CD14-positive monocyte (primary cell): ENCODE measurements around the gene SUSD2. TPM values are rescaled to one million over a fixed set of nuclear protein-coding genes. Genes with fewer than 3 reads are reported as not detected.
A peak's percentile ranks its signal among the peaks of the same experiment; 100 is the strongest.

Experiments used
- DNase-seq, 3 donors: peaks; one replicate each; pipeline ENCODE4 v3.0.0-alpha.2; 2011 to 2022
- H2AFZ ChIP-seq: 2 replicates; pipeline ENCODE4 v1.6.0; 2012; ENCODE audit warnings: mild to moderate bottlenecking, low read depth, low read length, inconsistent platforms; ENCODE audit not compliant: insufficient read depth, poor library complexity, severe bottlenecking
- H3K27ac ChIP-seq, 2 donors: 1 replicate in 1 of 2; 2 replicates in 1 of 2; pipeline ENCODE4 v1.5.1; 2012 to 2013; ENCODE audit warnings: low read length in 2 of 2, control low read depth in 1 of 2, inconsistent platforms in 1 of 2, low read depth in 1 of 2, mild to moderate bottlenecking in 1 of 2
- H3K27me3 ChIP-seq, 2 donors: one replicate each; pipeline versions ENCODE4 v1.6.0 to v1.6.1; 2011 to 2013; ENCODE audit warnings: low read length in 2 of 2; ENCODE audit not compliant: control insufficient read depth in 2 of 2, insufficient read depth in 2 of 2
- H3K36me3 ChIP-seq, 2 donors: replicated peaks in 1 of 2; 1 replicate in 1 of 2; 2 replicates in 1 of 2; pipeline versions ENCODE4 v1.5.1 to v1.6.1; 2012 to 2013; ENCODE audit warnings: low read length in 2 of 2, control low read depth in 1 of 2, inconsistent platforms in 1 of 2, mild to moderate bottlenecking in 1 of 2; ENCODE audit not compliant: insufficient read depth in 2 of 2, control insufficient read depth in 1 of 2
- H3K4me1 ChIP-seq, 2 donors: 1 replicate in 1 of 2; 2 replicates in 1 of 2; pipeline versions ENCODE4 v1.5.1 to v1.6.1; 2012 to 2013; ENCODE audit warnings: low read length in 2 of 2, control low read depth in 1 of 2, inconsistent platforms in 1 of 2, mild to moderate bottlenecking in 1 of 2, moderate library complexity in 1 of 2; ENCODE audit not compliant: insufficient read depth in 2 of 2, control insufficient read depth in 1 of 2
- H3K4me2 ChIP-seq: replicated peaks from 2 replicates; pipeline ENCODE3; 2012; ENCODE audit warnings: low read length, moderate library complexity, mild to moderate bottlenecking; ENCODE audit not compliant: poor library complexity, severe bottlenecking; ENCODE audit errors: extremely low read depth
- H3K4me3 ChIP-seq, 3 experiments: fragments of 200-600 bp in 1 of 3; sonication (generic) in 1 of 3; replicated peaks in 1 of 3; 1 replicate in 2 of 3; 2 replicates in 1 of 3; pipeline ENCODE4 v1.5.1; 2011 to 2013; ENCODE audit warnings: low read length in 3 of 3, mild to moderate bottlenecking in 3 of 3, control low read depth in 2 of 3, low read depth in 2 of 3, inconsistent platforms in 1 of 3, moderate library complexity in 1 of 3
- H3K79me2 ChIP-seq: 2 replicates; pipeline ENCODE4 v1.6.0; 2012; ENCODE audit warnings: mild to moderate bottlenecking, control low read depth, inconsistent platforms, low read length, moderate library complexity; ENCODE audit not compliant: insufficient read depth
- H3K9ac ChIP-seq: 2 replicates; pipeline ENCODE4 v1.6.0; 2017; ENCODE audit warnings: low read length, mild to moderate bottlenecking; ENCODE audit not compliant: insufficient read depth, poor library complexity, severe bottlenecking
- H3K9me3 ChIP-seq, 2 donors: replicated peaks in 1 of 2; 1 replicate in 1 of 2; 2 replicates in 1 of 2; pipeline versions ENCODE4 v1.5.1 to v1.6.1; 2012 to 2013; ENCODE audit warnings: low read length in 2 of 2, control low read depth in 1 of 2; ENCODE audit not compliant: control insufficient read depth in 1 of 2, insufficient read depth in 1 of 2
- H4K20me1 ChIP-seq: 2 replicates; pipeline ENCODE4 v1.6.0; 2012; ENCODE audit warnings: mild to moderate bottlenecking, low read length, control low read depth, moderate library complexity; ENCODE audit not compliant: insufficient read depth
- H3K27ac Mint-ChIP-seq, 7 donors: one replicate each; pipeline ENCODE4 v1.8.0; 2020; ENCODE audit warnings: mild to moderate bottlenecking in 7 of 7, mixed read lengths in 7 of 7, moderate library complexity in 6 of 7, inconsistent platforms in 2 of 7
- H3K27me3 Mint-ChIP-seq, 3 donors: one replicate each; pipeline ENCODE4 v1.8.0; 2021 to 2022; ENCODE audit warnings: low read depth in 3 of 3, mild to moderate bottlenecking in 3 of 3, mixed read lengths in 3 of 3, moderate library complexity in 3 of 3, inconsistent platforms in 1 of 3
- H3K36me3 Mint-ChIP-seq, 2 donors: one replicate each; pipeline ENCODE4 v1.8.0; 2020; ENCODE audit warnings: mixed read lengths in 2 of 2, inconsistent platforms in 1 of 2, mild to moderate bottlenecking in 1 of 2
- H3K4me1 Mint-ChIP-seq: one replicate; pipeline ENCODE4 v1.8.0; 2020; ENCODE audit warnings: mild to moderate bottlenecking, mixed read lengths
- H3K4me3 Mint-ChIP-seq, 2 donors: one replicate each; pipeline ENCODE4 v1.8.0; 2020; ENCODE audit warnings: mild to moderate bottlenecking in 2 of 2, mixed read lengths in 2 of 2, moderate library complexity in 1 of 2
- H3K9me3 Mint-ChIP-seq, 7 donors: one replicate each; pipeline ENCODE4 v1.8.0; 2020 to 2022; ENCODE audit warnings: mixed read lengths in 7 of 7, mild to moderate bottlenecking in 6 of 7, moderate library complexity in 6 of 7, inconsistent platforms in 2 of 7
- CTCF ChIP-seq: fragments of 200-600 bp; IDR thresholded peaks from one replicate; pipeline ENCODE4 v1.8.0; 2022; ENCODE audit warnings: antibody characterized with exemption, mild to moderate bottlenecking
- WGBS: methylation state at CpG from one replicate; pipeline ENCODE4 v1.1.5; 2013; ENCODE audit warnings: missing lambda C conversion rate; ENCODE audit not compliant: insufficient coverage; 5-methylcytosine and 5-hydroxymethylcytosine counted together
- intact Hi-C, 2 donors: fragments of 100-400 bp; cut with micrococcal nuclease; formaldehyde crosslinking; loops; one replicate each; pipeline versions ENCODE4 v1.15.0 to v1.15.1; 2023
- polyA plus RNA-seq, 3 donors: library from polyadenylated mRNA; depleted of rRNA in 1 of 3; unstranded in 2 of 3; stranded (reverse) in 1 of 3; fragments of 300-500 nt in 2 of 3; fragments of >200 nt in 1 of 3; fragmentation: Illumina TruSeq in 2 of 3; gene quantifications; 1 replicate in 2 of 3; 2 replicates in 1 of 3; pipeline ENCODE4 v1.2.3, GENCODE V29; 2012 to 2021

The SUSD2 gene
- polyA plus RNA-seq, 3 donors: 0.56 TPM; not detected in 2

GRCh38 chr22:24162436-24162835, 18.9 kb upstream of the SUSD2 start:
- H3K4me3 Mint-ChIP-seq: no peak overlapping the region
- H3K27ac ChIP-seq: no peak overlapping the region
- no peaks in the 10 kb centered on the region for H3K9me3 ChIP-seq
- H3K9me3 Mint-ChIP-seq: no peaks in the 10 kb centered on the region
- H3K27ac Mint-ChIP-seq: no peak overlapping the region
- peaks cover 0 to 1% (median 0%) of the 10 kb centered on the region in 3 donors for H3K27me3 Mint-ChIP-seq
- H3K4me3 ChIP-seq: no peak overlapping the region
- 100% methylated on average over 6 of the region's 6 CpGs for WGBS
- no peak overlapping the region for H3K9ac ChIP-seq
- DNase-seq: no peak
- H3K27me3 ChIP-seq: no peaks in the 10 kb centered on the region
- intact Hi-C loops: no loop called here
- no peak overlapping the region for H3K4me2 ChIP-seq
- H2AFZ ChIP-seq: no peak overlapping the region
- H3K79me2 ChIP-seq: peaks cover 30% of the 10 kb centered on the region
- no peak for TF ChIP-seq CTCF
- H3K4me1 ChIP-seq: peaks cover 23% of the 10 kb centered on the region in 2 donors
- H3K36me3 Mint-ChIP-seq: peaks cover 33 to 58% of the 10 kb centered on the region in 2 donors
- H3K4me1 Mint-ChIP-seq: peaks cover 25% of the 10 kb centered on the region
- peaks cover 76% of the 10 kb centered on the region for H4K20me1 ChIP-seq
- H3K36me3 ChIP-seq: peaks cover 47 to 77% of the 10 kb centered on the region in 2 donors

GRCh38 chr22:24164243-24164642, 17.0 kb upstream of the SUSD2 start:
- H3K4me2 ChIP-seq: no peak overlapping the region
- intact Hi-C loops: no loop called here
- H3K27ac Mint-ChIP-seq: peak overlapping the region in 2 of 7 donors; percentile 14 to 42

More at GRCh38 chr22:24164243-24164642, 17.0 kb upstream of the SUSD2 start:
- H4K20me1 ChIP-seq: peaks cover 58% of the 10 kb centered on the region
- TF ChIP-seq CTCF: no peak
- Mint-ChIP-seq H3K27me3 (peaks cover 0 to 1% (median 0%) of the 10 kb centered on the region in 3 donors), H3K4me1 (peaks cover 7% of the 10 kb centered on the region), H3K36me3 (peaks cover 39 to 71% of the 10 kb centered on the region in 2 donors), H3K4me3 (no peak overlapping the region), H3K9me3 (no peaks in the 10 kb centered on the region)
- H3K4me3 ChIP-seq: no peak overlapping the region
- H3K4me1 ChIP-seq: peaks cover 5% of the 10 kb centered on the region in 2 donors
- no peak overlapping the region for H3K27ac ChIP-seq
- H3K9me3 ChIP-seq: no peaks in the 10 kb centered on the region
- no peaks in the 10 kb centered on the region for H3K27me3 ChIP-seq
- H2AFZ ChIP-seq: no peak overlapping the region
- no peak overlapping the region for H3K9ac ChIP-seq
- H3K79me2 ChIP-seq: peaks cover 14% of the 10 kb centered on the region
- no peak for DNase-seq
- WGBS: 100% methylated on average over 8 of the region's 10 CpGs
- H3K36me3 ChIP-seq: peaks cover 65 to 95% of the 10 kb centered on the region in 2 donors
